Right ventricle myocardium inferior (tissue), 1 donor: ENCODE data around the gene HNRNPA2B1. TPM values are rescaled to one million over a fixed set of nuclear protein-coding genes. Genes with fewer than 3 reads are reported as not detected.
"Not testable (repeated sequence)": the region's sequence is repeated elsewhere in the genome, so short reads cannot be mapped to it uniquely, and the experiment has no call there.

Source experiments
- ATAC-seq: fragments of 200-7000 bp; cut with Tn5 transposase; one replicate; pipeline ENCODE4 v1.9.1; 2020; ENCODE audit warnings: mild to moderate bottlenecking, moderate library complexity
- DNase-seq: peaks from one replicate; pipeline ENCODE4 v3.0.0; 2021; ENCODE audit errors: missing footprints
- intact Hi-C: fragments of 100-400 bp; cut with DNase I; formaldehyde crosslinking; loops from one replicate; pipeline ENCODE4 v1.11.0; 2022
- total RNA-seq: library from RNA; stranded (reverse); fragmentation: NEBNext Ultra II Directional; extraction: Animal tissue kit (Norgen Biotek cat#: 25700); gene quantifications from one replicate; pipeline ENCODE4 v1.2.1, GENCODE V29; 2021
- donor health status: DM: no; HTN: yes; CAD: no; lungs with severe emphysema.

Gene HNRNPA2B1
- total RNA-seq, 1 donor from 2014 or later = 396 TPM

DNA sequence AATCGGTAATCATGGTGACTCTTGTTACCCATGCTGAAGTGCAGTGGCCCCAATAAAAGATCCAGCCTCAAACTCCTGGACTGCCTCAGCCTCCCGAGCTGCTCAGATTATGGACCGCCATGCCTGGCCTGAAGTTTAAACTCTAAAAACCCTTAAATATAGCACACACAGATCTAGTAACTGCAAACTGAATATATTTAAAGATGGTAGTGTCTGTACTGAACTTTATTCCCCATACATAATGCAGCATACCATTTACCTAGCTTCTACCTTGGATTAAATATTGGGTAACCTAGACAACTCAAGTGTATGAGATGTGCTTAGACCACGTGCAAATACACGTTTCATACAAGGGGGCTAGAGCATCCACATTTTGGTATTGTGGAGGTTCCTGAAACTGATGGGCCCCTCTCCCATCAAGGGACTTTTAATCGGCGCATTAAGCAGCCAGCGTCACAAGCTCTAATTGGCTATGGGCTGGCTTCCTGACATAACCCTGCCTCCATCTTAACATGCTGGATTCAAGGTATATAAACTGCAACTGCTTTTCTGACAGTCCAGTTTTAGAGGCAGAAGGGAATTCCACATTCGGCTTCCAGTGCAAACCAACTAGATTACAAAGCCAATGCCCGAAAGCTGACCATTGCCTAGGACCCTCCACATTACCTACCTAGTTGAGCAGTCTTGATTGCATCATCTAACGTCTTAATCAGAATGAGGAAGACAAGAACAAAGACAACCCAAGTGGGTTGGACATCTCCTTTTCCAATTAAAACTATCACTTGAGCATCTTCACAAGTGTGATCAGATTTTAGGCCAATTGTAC lies 13.0 kb downstream of the HNRNPA2B1 start:
- ATAC-seq (no peak), DNase-seq (no peak)
- intact Hi-C loops = no loop called here

DNA sequence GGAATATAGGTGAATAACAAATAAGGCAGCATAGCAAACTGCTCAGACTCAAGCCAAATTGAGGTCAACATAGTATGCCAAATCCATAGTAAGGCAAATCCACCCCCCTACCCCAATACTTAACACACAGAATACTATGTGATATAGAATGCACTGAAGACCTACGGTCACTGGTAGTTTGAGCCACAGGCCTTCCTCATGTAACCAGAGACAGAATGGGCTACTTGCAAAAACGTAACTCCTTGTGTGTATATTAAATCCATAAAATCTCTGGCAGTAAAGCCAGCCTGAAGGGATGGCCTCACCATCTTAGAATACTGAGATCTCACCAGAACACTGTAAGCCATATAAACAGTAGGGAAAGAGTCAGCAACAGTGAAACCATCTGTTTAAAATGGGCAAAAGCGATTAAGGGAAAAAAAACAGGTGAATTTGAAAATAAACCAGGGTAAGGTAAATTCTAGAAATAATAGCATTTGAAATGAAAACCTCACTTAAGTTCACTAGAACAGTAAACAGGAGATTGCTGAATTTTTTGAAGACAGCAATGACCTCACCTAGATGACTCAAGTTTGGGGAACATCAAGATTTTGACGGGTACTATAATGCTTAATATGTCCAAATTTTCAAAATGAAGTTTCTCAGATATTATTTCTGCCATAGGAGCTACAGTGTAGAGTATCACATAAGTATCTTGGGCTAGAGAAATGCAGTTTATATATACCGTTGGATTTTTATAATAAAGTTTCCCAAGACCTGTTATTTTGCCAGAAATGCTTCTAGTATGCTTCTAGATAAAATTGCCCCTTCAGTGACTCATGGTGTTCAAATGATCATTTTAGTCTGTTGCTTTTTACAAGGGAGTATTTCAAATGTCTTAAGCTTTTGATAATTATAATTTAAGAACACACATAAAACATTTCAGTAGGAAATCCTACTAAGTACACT lies 13.9 kb downstream of the HNRNPA2B1 start:
- intact Hi-C loops = no loop called here
- DNase-seq = no peak
- ATAC-seq = no peak

DNA sequence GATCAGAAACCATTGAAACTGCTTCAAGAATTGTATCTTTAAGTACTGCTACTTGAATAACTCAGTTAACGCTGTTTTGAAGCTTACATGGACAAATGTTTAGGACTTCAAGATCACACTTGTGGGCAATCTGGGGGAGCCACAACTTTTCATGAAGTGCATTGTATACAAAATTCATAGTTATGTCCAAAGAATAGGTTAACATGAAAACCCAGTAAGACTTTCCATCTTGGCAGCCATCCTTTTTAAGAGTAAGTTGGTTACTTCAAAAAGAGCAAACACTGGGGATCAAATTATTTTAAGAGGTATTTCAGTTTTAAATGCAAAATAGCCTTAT lies 14.7 kb downstream of the HNRNPA2B1 start:
- ATAC-seq (no peak), DNase-seq (no peak)
- intact Hi-C loops = no loop called here

DNA sequence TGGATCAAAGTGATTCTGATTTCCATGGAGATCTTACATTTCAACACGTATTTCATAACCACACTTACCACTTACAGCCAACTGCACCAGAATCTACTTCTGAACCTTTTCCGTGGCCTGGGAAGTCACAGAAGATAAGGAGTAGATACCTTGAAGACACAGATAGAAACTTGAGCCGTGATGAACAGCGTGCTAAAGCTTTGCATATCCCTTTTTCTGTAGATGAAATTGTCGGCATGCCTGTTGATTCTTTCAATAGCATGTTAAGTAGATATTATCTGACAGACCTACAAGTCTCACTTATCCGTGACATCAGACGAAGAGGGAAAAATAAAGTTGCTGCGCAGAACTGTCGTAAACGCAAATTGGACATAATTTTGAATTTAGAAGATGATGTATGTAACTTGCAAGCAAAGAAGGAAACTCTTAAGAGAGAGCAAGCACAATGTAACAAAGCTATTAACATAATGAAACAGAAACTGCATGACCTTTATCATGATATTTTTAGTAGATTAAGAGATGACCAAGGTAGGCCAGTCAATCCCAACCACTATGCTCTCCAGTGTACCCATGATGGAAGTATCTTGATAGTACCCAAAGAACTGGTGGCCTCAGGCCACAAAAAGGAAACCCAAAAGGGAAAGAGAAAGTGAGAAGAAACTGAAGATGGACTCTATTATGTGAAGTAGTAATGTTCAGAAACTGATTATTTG lies 15.3 kb downstream of the HNRNPA2B1 start:
- DNase-seq (no peak), ATAC-seq (no peak)
- intact Hi-C loops = no loop called here

DNA sequence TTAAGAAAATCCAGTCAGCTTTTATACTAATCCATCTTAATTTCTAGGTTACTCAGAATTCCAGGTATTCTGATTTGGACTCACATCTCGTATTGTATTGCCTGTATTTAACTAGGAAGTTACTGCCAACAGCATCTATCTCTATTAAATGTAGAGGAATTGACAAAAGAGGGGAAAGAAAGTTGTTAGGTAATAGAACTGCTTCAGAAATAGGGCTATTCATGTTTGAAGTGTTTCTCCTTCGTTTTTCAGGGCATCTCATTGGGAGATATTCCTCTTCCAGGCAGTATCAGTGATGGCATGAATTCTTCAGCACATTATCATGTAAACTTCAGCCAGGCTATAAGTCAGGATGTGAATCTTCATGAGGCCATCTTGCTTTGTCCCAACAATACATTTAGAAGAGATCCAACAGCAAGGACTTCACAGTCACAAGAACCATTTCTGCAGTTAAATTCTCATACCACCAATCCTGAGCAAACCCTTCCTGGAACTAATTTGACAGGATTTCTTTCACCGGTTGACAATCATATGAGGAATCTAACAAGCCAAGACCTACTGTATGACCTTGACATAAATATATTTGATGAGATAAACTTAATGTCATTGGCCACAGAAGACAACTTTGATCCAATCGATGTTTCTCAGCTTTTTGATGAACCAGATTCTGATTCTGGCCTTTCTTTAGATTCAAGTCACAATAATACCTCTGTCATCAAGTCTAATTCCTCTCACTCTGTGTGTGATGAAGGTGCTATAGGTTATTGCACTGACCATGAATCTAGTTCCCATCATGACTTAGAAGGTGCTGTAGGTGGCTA lies 16.1 kb downstream of the HNRNPA2B1 start:
- intact Hi-C loops, DNase-seq, ATAC-seq: not testable (repeated sequence)

DNA sequence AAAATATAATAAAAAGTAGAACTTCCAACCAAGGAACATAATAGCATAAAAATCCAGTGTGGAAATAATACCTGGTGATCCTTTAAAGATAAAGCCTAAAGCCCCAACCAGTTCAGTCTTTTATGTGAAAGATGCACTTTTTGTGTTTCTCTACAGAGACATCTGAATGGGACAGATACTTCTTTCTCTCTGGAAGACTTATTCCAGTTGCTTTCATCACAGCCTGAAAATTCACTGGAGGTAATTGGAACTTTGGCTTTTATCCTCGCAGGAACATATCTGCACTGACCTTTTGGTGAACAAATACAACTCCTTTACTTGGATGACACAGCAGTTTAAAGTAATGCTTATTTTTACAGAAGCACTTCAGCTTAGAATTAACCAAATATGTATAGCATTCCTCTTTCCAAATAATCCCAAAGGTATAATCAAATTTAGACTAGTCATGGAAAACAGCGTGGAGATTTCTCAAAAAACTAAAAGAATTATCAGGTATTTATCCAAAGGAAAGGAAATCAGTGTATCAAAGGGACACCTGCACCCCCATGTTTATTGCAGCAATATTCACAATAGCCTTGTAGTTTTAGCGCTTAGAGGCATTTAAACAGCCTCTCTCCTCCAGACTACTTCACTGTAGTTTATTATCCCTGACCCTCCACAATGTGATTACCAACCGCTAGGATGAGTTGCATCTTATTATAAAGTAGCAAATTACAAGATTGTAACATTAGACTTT lies 16.8 kb downstream of the HNRNPA2B1 start:
- no peak for ATAC-seq
- intact Hi-C loops = no loop called here
- DNase-seq = no peak

DNA sequence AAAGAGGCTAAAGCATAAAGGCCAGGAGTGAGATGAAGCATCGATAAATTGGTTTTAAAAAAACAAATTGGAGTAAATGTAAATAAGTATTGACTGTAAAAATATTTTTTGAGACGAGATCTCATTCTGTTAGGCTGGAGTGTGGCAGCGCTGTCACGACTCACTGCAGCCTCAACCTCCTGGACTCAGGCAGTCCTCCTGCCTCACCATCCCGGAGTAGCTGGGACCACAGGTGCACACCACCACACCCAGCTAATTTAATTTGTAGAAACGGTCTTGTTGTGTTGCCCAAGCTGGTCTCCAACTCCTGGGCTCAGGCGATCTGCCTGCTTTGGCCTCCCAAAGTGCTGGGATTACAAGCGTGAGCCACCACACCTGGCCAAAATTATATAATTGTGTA lies 17.8 kb downstream of the HNRNPA2B1 start:
- no peak for ATAC-seq
- no peak for DNase-seq
- intact Hi-C loops = no loop called here

DNA sequence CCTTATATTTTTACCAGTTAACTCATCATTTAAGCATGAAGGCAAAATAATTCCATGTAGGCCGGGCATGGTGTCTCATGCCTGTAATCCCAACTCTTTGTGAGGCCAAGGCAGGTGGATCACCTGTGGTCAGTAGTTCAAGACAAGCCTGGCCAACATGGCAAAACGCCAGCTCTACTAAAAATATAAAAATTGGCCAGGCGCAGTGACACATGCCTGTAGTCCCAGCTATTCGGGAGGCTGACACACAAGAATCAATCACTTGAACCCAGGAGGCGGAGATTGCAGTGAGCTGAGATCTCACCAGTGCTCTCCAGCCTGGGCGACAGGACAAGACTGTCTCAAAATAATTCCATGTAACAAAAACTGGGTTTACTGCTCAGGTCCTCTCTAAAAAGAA lies 18.3 kb downstream of the HNRNPA2B1 start:
- intact Hi-C loops = no loop called here
- ATAC-seq (peak; percentile 1), DNase-seq (no peak)

DNA sequence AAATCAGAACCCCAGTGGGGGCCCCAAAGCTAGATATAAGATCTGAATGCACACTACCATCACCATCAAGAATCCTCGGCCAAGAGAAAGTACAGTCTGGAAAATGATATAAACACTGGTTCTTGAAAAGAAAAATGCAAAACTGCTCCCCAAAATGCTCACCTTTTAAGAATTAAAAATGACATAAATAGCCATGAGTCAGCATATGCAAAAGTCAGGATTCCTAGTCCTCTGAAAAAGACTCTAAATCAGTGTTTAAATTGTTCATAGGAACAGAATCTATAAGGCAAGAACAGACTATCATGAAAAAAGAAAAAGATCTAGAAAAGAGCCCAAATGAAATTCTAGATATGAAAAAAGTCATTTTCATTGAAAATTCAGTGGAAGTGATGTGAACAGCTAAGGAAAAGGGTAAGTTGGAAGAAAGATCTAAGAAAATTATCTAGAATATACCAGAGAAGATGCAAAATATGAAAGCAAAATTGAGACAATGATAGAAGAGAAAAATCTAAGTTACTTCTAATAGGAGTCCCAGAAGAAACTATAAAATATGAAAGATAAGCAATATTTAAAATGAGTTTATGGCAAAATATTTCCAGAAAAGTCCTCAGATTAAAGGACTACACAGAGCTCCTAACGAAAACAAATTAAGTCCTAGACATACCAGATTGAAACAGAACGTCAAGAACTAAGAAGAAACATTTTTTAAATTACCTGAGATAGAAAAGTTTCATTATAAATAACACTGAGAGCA lies 18.9 kb downstream of the HNRNPA2B1 start:
- ATAC-seq = no peak
- intact Hi-C loops = no loop called here
- no peak for DNase-seq

DNA sequence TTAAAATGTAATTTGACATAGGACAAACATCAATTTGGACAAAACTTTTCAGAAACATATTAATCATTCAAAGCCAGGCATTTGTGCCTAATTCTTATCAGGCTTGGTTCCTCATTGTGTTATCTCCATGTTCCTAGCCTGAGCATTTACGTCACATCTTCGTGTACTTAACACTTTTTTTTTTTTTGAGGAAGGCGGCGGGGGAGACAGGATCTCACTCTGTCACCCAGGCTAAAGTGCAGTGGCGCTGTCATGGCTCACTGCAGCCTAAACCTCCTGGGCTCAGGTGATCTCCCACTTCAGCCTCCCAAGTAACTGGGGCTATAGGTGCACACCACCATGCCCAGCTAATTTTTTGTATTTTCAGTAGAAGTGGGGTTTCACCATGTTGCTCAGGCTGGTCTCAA lies 19.8 kb downstream of the HNRNPA2B1 start:
- no peak for DNase-seq
- ATAC-seq = peak; percentile 15
- intact Hi-C loops = no loop called here

DNA sequence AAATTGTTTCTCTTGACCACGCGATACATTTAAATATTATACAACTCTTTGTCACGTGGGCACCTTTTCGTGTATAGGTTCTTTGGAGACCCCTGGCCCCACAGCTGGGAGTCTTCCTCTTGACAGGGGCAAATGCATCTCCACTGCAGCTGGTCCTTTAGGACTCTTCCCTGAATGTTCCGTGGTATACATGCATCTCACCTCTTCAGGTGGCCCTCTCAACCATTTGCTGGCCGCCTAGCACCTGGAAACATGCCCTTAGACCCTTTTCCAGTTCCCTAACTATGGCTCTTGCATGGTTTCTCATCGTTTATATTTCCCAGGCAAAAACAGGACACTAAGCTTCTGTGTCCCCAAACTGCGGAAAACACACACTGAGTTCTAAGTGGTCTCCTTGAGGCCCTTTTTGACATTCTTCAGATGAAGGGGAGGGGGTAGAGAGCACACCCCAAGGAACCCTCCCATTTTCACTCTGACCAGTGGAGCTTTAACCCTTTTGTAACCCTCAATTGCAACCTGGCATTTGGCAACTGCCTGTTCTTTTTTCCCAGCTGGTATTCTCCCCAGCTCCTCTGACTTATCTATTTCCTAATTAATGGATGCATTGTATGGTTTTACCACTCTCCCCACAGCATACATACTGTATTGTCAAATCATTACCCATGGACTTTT lies 20.6 kb downstream of the HNRNPA2B1 start:
- ATAC-seq = no peak
- DNase-seq = no peak
- intact Hi-C loops = no loop called here

DNA sequence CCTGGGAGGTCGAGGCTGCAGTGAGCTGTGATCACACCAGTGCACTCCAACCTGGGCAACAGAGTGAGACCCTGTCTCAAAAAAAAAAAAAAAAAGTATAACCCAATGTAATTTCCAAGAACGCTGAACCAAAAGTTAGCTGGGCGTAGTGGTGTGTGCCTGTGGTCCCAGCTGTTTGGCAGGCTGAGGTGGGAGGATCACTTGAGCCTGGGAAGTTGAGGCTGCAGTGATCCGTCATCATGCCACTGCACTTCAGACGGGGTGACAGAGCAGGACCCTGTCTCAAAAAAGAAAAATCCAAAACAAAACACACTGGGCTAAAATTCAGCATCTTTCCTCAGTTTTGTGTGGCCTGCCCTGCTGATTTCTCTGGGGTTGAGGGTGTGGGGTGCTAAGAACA lies 21.1 kb downstream of the HNRNPA2B1 start:
- ATAC-seq = no peak
- intact Hi-C loops = no loop called here
- DNase-seq = no peak

DNA sequence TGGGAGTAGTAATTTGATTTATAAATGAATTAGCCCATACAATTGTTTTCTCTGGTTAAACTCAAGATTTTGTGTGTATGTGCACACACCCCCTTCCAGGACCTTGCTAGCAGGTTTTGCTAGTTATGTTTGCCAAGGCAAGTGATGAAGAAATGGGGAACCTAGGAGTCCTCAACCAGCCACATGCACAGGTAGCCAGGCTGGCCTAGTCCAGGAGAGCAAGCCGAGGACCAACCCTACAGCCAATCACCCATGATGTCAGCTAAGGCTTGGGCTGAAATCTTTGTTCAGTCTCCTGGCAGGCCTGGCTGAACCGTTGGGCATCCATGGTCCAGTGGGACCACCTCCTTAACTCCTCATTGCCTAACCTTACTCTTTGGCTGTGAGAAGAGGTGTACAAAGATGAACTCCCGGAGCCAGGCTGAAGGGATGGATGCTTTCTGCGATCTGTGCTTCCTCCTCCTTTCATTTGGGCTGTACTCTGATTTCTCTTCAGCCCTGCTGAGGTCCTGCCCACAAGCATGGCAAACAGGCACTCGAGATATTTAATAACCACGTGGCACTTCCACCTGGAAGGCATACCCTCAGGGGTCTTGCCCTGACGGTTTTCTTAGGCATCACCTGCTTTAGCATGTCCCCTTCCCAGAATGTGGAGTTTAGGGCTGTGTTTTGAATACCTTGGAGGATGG lies 22.1 kb downstream of the HNRNPA2B1 start:
- ATAC-seq (no peak), DNase-seq (no peak)
- intact Hi-C loops = no loop called here

DNA sequence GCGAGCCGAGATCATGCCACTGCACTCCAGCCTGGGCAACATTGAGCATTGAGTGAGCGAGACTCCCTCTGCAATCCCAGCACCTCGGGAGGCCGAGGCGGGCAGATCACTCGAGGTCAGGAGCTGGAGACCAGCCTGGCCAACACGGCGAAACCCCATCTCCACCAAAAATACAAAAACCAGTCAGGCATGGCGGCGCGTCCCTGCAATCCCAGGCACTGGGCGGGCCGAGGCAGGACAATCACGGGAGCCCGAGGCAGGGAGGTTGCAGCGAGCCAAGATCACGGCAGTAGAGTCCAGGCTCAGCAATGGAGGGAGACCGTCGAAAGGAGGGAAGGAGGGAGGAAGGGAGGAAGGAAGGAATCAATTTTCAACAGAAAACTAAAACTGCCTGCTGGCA lies 23.3 kb downstream of the HNRNPA2B1 start:
- intact Hi-C loops = not testable (repeated sequence)

DNA sequence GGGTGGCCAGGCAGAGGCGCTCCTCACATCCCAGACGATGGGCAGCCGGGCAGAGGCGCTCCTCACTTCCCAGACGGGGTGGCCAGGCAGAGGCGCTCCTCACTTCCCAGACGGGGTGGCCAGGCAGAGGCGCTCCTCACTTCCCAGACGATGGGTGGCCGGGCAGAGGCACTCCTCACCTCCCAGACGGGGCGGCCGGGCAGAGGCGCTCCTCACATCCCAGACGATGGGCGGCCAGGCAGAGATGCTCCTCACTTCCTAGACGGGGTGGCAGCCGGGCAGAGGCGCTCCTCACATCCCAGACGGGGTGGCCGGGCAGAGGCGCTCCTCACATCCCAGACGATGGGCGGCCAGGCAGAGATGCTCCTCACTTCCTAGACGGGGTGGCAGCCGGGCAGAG lies 23.9 kb downstream of the HNRNPA2B1 start:
- ATAC-seq, intact Hi-C loops: not testable (repeated sequence)
- peak; percentile 16 for DNase-seq

More for the DNA sequence above, 23.3 kb downstream of the HNRNPA2B1 start:
- not testable (repeated sequence) for ATAC-seq
- DNase-seq = peak; percentile 27

DNA sequence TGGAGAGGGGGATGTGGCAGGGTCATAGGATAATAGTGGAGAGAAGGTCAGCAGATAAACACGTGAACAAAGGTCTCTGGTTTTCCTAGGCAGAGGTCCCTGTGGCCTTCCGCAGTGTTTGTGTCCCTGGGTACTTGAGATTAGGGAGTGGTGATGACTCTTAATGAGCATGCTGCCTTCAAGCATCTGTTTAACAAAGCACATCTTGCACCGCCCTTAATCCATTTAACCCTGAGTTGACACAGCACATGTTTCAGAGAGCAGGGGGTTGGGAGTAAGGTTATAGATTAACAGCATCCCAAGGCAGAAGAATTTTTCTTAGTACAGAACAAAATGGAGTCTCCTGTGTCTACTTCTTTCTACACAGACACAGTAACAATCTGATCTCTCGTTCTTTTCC lies 24.6 kb downstream of the HNRNPA2B1 start:
- DNase-seq, intact Hi-C loops, ATAC-seq: not testable (repeated sequence)
